GM18505 (cell line): ENCODE measurements around the gene MYO5C.
"Not testable (repeated sequence)": the region's sequence is repeated elsewhere in the genome, so short reads cannot be mapped to it uniquely, and the experiment has no call there.

Experiments
- ATAC-seq: cut with Tn5 transposase; IDR thresholded peaks from one replicate; pipeline ENCODE4 v1.9.1; 2021; ENCODE audit not compliant: unreplicated experiment
- POLR2A ChIP-seq: IDR thresholded peaks from 4 replicates; pipeline ENCODE4 v1.6.1; 2011; ENCODE audit warnings: borderline replicate concordance; ENCODE audit not compliant: insufficient read depth, insufficient read length; ENCODE audit errors: extremely low read depth

MYO5C gene

DNA sequence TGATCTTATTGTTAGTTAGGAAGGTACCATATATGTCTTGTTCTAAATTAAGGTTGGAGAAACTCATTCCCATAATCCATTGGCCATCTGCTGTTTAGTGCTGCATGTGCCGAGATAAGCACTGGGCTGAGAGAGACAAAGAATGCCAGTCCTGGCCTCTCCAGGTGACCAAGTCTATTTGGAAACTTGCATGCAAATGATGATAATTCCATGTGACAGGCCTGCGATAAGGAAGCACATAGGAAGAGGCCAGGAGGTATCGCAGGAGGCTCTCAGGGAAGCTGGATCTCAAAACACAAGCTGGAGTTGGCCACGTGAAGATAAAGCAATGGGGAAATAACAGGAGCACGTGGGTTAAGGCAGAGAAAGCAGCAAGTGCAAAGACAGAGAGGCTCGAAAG is 39.7 kb downstream of the MYO5C start:
- no peak for TF ChIP-seq POLR2A
- ATAC-seq, result no peak

DNA sequence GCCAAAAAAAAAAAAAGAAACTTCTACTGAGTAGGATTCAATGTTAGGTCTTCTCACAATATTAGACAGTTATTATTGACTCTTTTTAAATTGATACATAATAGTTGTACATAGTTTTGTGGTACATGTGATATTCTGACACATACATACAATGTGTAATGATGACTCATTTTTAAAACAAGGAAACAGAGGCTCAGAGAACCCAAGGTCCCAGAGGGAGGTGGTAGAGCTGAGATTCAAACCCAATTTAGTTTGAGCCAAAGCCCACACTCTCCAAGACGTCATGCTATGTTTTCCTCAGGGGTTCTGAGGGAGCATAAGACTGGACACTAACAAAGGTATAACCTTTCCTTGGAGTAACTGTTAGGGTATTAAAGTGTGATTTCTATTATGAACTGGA is 40.6 kb downstream of the MYO5C start:
- no peak for ATAC-seq

DNA sequence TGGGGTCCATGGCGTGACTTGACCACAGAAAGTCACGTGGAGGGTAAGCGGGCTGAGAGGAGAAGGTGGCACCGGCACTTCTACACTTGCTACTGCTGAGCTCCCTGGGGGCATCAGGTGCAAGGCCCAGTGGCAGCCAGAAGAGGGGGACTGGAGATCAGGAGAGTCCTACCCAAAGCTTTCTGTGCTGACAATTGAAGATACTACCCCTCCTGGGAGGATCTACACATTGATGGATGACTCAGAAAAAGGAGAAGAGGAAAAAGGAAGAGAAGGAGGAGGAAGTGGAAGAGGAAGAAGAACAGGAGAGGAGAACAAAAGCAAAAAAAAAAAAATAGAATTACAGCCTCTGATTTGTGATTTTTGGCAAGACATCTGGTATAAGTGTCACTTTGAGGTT is 41.2 kb downstream of the MYO5C start:
- ATAC-seq, result no peak
- TF ChIP-seq POLR2A, result no peak

More for the DNA sequence above, 40.6 kb downstream of the MYO5C start:
- no peak for TF ChIP-seq POLR2A

DNA sequence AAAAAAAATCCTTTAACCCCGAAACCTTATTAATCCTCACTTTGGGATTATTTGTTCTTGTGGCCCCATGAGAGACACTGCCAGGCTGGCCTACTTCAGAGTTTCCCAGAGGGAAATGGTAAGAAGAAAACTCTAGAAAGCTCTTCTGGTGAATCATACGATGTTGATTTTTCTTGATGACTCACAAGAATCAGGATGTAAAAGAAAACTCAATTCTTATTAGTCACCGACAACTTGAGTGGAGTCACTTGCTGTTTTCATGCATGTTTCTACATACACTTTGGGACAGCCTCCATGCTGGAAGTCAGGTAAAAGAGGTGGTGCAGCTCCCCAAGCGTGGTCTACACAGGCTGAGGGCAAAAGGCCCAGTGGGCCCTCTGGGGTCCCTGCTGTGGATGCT is 42.8 kb downstream of the MYO5C start:
- no peak for TF ChIP-seq POLR2A
- no peak for ATAC-seq

DNA sequence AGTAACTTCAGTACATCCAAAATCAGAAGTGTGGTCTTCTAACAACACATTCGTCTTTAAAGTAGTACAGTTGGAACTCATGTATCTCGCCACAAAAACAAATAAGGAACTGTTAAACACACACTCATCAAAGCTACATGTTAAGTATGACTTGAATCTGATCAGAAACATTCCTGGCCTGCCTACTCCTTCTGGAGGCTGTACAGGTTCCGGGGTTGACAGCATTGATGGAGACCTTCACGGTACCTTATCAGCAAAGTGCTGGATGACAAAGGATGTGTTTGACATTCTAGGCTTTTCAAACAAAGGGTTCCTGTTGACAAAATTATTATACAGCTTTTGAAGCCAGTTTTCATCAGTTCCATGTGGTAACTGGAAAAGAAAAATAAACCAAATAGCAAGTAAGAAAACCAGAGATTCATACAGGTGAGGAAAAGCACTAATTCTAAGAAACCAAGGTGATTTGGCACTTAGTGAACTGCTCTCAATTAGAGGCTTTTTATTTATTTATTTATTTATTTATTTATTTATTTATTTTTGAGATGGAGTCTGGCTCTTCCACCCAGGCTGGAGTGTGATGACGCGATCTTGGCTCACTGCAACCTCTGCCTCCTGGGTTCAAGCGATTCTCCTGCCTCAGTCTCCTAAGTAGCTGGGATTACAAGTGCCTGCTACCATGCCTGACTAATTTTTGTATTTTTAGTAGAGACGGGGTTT is 44.3 kb downstream of the MYO5C start:
- TF ChIP-seq POLR2A, result no peak
- no peak for ATAC-seq

DNA sequence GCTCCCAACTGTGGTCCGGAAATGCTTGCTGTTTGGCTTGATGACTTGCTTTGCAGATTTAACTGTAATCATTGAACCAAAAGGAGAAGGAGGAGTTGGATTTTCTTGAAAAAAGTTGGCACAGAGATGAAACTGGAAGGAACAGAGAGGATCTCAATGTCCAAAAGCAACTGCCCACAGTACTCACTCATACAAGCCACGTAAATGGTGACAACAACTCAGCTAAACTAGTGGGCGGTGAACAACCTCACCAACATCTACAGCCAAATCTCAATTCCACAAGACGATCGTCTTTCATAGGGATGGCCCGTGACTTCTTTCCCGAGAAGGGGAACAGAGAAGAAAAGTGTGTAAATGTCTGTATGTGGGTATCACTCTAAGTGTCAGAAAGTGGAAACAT is 48.1 kb downstream of the MYO5C start:
- ATAC-seq, result no peak
- no peak for TF ChIP-seq POLR2A

DNA sequence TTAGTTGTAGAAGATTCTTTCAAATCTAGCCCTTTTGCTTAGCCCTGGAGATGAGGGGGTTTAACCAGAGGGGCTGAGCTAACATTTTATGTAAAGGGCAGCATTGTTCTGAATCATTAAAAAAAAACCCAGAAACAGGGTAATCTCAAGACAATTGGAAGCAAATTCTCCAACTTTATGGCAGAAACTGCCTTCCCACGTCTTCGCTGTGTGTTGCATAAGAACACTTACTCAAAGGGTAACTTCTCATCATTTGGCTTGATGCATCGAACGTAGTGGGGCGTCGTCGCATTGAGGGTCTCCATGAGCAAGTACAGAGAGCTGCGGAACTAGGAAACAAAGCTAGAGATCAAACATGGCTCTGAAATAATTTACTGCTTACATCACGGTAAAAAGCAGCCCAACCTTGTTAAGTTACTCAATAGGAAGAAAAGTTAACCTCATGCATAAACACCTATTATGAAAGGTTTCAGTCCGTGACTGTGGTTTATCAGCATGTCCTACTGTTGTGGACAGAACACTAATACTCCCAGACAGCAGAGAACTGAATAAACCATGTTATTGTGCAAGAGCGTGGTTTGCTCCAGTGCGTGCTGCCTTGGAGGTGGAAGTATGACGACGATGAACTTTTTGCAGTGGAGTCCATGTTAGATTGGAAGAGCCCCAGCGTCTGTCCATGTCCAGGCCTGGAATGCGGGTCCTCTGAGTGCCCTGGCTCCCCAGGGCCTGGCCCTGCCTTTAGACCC is 48.7 kb downstream of the MYO5C start:
- no peak for ATAC-seq
- TF ChIP-seq POLR2A, result no peak

DNA sequence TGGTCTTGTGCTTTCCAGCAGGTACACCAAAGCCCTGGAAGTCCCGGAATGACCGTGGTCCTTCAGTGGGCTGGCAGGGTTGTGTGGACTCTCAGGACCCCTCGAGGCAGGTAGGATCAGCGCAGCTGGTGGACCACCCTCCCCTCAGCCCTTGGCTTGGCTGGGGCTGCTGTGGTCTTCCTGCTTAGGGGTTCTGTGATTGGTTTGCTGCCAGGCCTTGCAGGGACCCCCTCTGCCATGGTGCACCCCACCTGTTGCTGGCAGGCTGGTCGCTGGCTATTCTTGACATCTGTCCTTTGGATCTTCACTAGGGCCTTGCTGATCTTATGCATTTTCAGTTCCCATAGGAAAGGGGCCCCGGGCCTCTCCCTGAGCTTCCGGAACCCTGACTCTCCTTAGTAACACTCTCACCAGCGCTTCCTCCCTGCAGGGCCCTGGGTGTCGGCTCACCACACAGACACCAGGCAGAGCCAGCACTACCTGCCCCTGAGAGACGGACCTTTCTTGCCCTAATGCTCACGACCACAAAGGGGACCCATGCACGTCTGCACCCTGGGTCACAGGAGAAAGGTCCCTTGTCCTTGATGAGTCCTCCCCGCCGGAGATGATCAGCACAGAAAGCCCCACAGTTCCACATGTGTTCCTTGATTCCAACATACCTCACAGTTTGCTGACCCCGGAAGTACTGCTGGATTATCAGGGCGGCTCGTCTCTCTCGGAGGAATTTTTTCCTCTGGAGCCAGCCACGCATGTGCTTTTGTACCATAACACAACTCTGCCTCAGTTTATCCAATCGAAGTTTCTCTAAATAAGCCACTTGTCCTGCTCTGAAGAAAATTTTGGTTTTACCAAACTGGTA is 51.7 kb downstream of the MYO5C start:
- ATAC-seq, result no peak
- TF ChIP-seq POLR2A, result no peak

DNA sequence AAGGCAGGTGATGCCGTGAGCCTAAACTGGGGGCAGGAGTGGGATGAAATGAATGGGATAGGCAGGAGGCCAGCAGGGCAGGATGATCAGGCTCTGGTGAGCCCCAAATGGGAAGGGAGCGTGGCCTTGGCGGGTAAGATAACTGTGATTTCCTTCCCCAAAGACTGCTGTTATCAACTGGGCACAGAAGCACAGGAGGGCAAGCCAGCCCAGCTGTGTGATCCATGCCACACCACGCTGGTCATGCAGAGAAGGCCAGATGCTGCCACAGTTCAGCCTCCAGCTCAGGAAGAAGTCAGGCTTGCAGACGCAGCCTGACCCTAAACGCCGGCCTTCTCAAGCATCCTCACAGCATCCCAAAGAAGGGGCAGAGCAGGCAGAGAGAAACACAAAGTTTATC is 52.3 kb downstream of the MYO5C start:
- no peak for TF ChIP-seq POLR2A
- no peak for ATAC-seq

DNA sequence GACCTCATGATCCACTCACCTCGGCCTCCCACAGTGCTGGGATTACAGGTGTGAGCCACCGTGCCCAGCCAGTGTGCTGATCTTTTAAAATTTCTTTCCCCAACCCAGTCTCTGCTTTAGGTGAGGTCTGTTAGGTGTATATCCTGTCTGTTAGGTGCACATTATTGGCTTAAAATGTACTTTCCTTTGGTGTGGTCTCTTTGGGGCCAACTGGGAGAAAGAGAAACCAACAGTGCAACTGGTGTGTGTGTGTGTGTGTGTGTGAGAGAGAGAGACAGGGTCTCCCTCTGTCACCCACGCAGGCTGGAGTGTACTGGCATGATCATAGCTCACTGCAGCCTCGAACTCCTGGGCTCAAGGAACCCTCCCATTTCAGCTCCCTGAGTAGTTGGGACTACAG is 54.1 kb downstream of the MYO5C start:
- ATAC-seq, result no peak
- TF ChIP-seq POLR2A, result no peak

DNA sequence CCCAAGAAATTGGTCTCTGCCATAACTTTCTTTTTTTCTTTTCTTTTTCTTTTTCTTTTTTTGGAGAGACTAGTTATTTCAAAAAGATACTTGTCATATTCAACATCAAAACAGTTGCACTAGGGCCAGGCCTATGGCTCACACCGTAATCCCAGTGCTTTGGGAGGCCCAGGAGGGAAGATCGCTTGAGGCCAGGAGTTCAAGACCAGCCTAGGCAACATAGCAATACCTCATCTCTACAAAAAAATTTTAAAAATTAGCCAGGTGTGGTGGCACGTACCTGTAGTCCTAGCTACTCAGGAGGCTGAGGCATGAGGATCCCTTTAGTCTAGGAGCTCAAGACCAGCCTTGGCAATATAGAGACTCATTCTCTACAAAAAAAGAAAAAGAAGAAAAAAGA is 55.4 kb downstream of the MYO5C start:
- no peak for ATAC-seq
- no peak for TF ChIP-seq POLR2A

DNA sequence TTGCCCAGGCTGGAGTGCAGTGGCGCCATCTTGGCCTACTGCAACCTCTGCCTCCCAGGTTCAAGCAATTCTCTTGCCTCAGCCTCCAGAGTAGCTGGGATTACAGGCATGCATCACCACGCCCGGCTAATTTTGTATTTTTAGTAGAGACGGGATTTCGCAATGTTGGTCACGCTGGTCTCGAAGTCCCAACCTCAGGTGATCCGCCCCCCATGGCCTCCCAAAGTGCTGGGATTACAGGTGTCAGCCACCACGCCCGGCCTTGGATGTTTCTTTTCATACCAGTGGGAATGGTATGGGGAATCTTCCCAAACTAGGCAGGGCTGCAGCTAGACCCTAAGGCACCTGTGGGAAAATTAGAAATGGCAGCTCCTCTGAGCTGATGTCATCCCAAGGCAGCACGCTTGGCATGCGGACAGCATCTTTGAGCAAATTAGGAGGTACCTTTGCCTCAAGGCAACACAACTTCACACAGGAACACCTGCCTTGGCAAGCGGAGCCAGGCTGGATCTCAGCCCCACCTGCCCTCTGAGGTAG is 56.5 kb downstream of the MYO5C start:
- ATAC-seq, result not testable (repeated sequence)

DNA sequence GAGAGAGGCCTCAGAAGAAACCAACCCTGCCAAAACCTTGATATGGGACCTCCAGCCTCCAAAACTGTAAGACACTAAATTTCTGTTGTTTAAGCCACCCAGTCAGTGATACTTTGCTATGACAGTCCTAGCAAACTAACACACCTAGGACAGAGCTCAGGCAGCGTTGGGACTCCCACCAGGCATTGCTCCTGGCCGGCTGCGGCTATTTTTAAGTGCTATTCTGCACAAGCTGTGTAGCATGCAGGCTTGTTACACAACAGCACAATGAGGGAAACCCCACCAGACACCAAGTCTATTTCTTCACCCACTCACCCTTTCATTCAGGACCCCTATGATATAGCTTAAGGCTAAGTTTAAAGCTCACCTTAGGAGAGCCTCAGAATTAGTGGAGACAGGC is 57.5 kb downstream of the MYO5C start:
- ATAC-seq, result no peak
- TF ChIP-seq POLR2A, result no peak

DNA sequence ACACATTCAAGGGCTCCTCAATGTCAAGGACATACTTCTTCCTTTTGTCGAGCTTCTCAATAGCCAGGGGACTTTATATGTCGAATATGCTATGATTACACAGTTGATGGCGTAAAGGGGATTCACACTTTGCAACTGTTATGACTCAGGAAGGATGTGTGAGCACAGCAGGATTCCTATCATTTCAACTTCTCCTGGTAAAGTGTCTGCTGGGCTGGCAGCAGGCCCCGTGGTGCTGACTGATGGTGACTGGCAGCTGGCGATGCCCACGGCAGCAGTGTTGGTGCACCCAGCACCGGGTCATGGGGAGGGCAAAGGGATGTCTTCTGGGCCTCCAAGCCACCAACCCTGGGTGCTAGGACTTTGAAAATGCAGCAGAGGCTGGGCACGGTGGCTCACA is 59.6 kb downstream of the MYO5C start:
- no peak for TF ChIP-seq POLR2A
- no peak for ATAC-seq
